Endothelial cell of umbilical vein (primary cell): ENCODE results near the gene MIA. TPM values are rescaled to one million over a fixed set of nuclear protein-coding genes. Genes with fewer than 3 reads are reported as not detected.

Source experiments
- BruUV-seq: library from RNA; stranded (reverse); fragments of 400-500 nt; replicated peaks from 2 replicates; lab custom pipeline; 2021; lab: Mats Ljungman, UMichigan
- CTCF ChIA-PET: fragments of 300-600, 350-600 bp; sonication (Branson Sonifier 250); formaldehyde crosslinking; loops from one replicate; lab custom pipeline; 2021; ENCODE audit warnings: antibody characterized with exemption, inconsistent platforms; lab: Charles Lee
- POLR2A ChIA-PET: fragments of 300-600, 350-600 bp; sonication (Branson Sonifier 250); formaldehyde crosslinking; loops from one replicate; lab custom pipeline; 2021; ENCODE audit warnings: antibody characterized with exemption, inconsistent platforms; lab: Charles Lee
- DNase-seq: peaks from one replicate; pipeline ENCODE4 v3.0.0-alpha.2; 2011; ENCODE audit warnings: low read depth, low spot score
- FAIRE-seq: peaks from 2 replicates; lab custom pipeline; 2011; peaks lifted over from hg19 to GRCh38; lab: Jason Lieb, UNC
- H2AFZ ChIP-seq: 2 replicates; pipeline ENCODE4 v1.6.0; 2012; ENCODE audit warnings: low read depth, low read length, control low read depth, inconsistent platforms
- H3K27ac ChIP-seq: 2 replicates; pipeline ENCODE4 v1.5.1; 2011; ENCODE audit warnings: low read depth, mild to moderate bottlenecking, control low read depth, low read length, moderate library complexity; ENCODE audit not compliant: insufficient read depth
- H3K27me3 ChIP-seq, 2 experiments: 2 replicates each; pipeline versions ENCODE4 v1.6.0 to v1.6.1; 2011; ENCODE audit warnings: low read length in 2 of 2, mixed read lengths in 1 of 2; ENCODE audit not compliant: control insufficient read depth in 2 of 2, insufficient read depth in 2 of 2
- H3K36me3 ChIP-seq, 2 experiments: 2 replicates in 1 of 2; 3 replicates in 1 of 2; pipeline ENCODE4 v1.5.1; 2011; ENCODE audit warnings: low read length in 2 of 2, mild to moderate bottlenecking in 1 of 2, moderate library complexity in 1 of 2; ENCODE audit not compliant: control insufficient read depth in 2 of 2, insufficient read depth in 2 of 2; ENCODE audit errors: extremely low read depth in 1 of 2
- H3K4me1 ChIP-seq: 3 replicates; pipeline ENCODE4 v1.5.1; 2011; ENCODE audit warnings: mild to moderate bottlenecking, low read length; ENCODE audit not compliant: control insufficient read depth, insufficient read depth; ENCODE audit errors: extremely low read depth
- H3K4me2 ChIP-seq: 2 replicates; pipeline ENCODE4 v1.6.1; 2011; ENCODE audit warnings: low read length, control low read depth, mixed read lengths; ENCODE audit not compliant: insufficient read depth
- H3K4me3 ChIP-seq, 3 experiments: fragments of 200-600 bp in 1 of 3; sonication (generic), shearing (Covaris generic) in 1 of 3; replicated peaks in 1 of 3; 2 replicates each; pipeline ENCODE4 v1.5.1; 2011 to 2016; ENCODE audit warnings: control low read depth in 3 of 3, low read length in 3 of 3, mild to moderate bottlenecking in 2 of 3, inconsistent platforms in 1 of 3, low read depth in 1 of 3, moderate library complexity in 1 of 3; ENCODE audit not compliant: insufficient read depth in 1 of 3
- H3K79me2 ChIP-seq: 2 replicates; pipeline ENCODE4 v1.6.0; 2012; ENCODE audit warnings: low read length, inconsistent platforms; ENCODE audit not compliant: control insufficient read depth, insufficient read depth
- H3K9ac ChIP-seq: replicated peaks from 2 replicates; pipeline ENCODE3; 2011; ENCODE audit warnings: low read length, control low read depth; ENCODE audit not compliant: insufficient read depth; ENCODE audit errors: extremely low read depth
- H3K9me1 ChIP-seq: replicated peaks from 3 replicates; pipeline ENCODE4 v1.6.0; 2011; ENCODE audit warnings: mild to moderate bottlenecking, low read length; ENCODE audit not compliant: control insufficient read depth, insufficient read depth; ENCODE audit errors: extremely low read depth
- H3K9me3 ChIP-seq: replicated peaks from 2 replicates; pipeline ENCODE4 v1.5.1; 2012; ENCODE audit warnings: low read length, inconsistent platforms; ENCODE audit not compliant: control insufficient read depth, insufficient read depth
- H4K20me1 ChIP-seq: replicated peaks from 2 replicates; pipeline ENCODE3; 2011; ENCODE audit warnings: mild to moderate bottlenecking, low read length; ENCODE audit not compliant: control insufficient read depth, insufficient read depth; ENCODE audit errors: extremely low read depth
- EZH2 ChIP-seq: IDR thresholded peaks from 2 replicates; pipeline ENCODE4 v1.6.1; 2012; ENCODE audit warnings: borderline replicate concordance, low read depth, mild to moderate bottlenecking, moderate library complexity, low read length, inconsistent platforms; ENCODE audit not compliant: severe bottlenecking
- FOS ChIP-seq: IDR thresholded peaks from 2 replicates; pipeline ENCODE4 v1.6.1; 2011; ENCODE audit warnings: mild to moderate bottlenecking, low read length, moderate library complexity, borderline replicate concordance; ENCODE audit not compliant: insufficient read depth
- GATA2 ChIP-seq: IDR thresholded peaks from 2 replicates; pipeline ENCODE4 v1.7.0; 2011; ENCODE audit warnings: low read depth, mild to moderate bottlenecking, moderate library complexity, mixed read lengths, low read length; ENCODE audit not compliant: insufficient read length, insufficient read depth
- JUN ChIP-seq: IDR thresholded peaks from 2 replicates; pipeline ENCODE4 v1.6.1; 2011; ENCODE audit warnings: borderline replicate concordance, low read depth; ENCODE audit not compliant: insufficient read length, insufficient read depth
- MYC ChIP-seq: IDR thresholded peaks from one replicate; pipeline ENCODE4 v1.6.1; 2011; ENCODE audit warnings: mild to moderate bottlenecking, low read depth, low read length
- POLR2A ChIP-seq: IDR thresholded peaks from 2 replicates; pipeline ENCODE4 v1.6.1; 2012; ENCODE audit warnings: low read depth, mild to moderate bottlenecking, control low read depth, low read length
- POLR2AphosphoS5 ChIP-seq: IDR thresholded peaks from 2 replicates; pipeline ENCODE4 v1.6.1; 2012; ENCODE audit warnings: low read depth, mild to moderate bottlenecking, control low read depth, low read length, moderate library complexity; ENCODE audit not compliant: insufficient read depth
- dilution Hi-C: fragments of 300-500 bp; cut with MboI; formaldehyde crosslinking; loops from one replicate; pipeline ENCODE4 v1.15.0; 2019; ENCODE audit warnings: low sequenced_read_pairs; ENCODE audit not compliant: extremely low pct_ligation_motif_present
- intact Hi-C: fragments of 100-400 bp; cut with micrococcal nuclease; formaldehyde crosslinking; loops from one replicate; pipeline ENCODE4 v1.10.0; 2022
- polyA plus RNA-seq, 4 experiments: library from polyadenylated mRNA; depleted of rRNA in 3 of 4; stranded (reverse) in 3 of 4; unstranded in 1 of 4; fragments of >200 nt; gene quantifications; 2 replicates each; pipeline versions ENCODE4 v1.2.1 to v1.2.3, GENCODE V29; 2011 to 2012; ENCODE audit warnings: missing spikeins in 1 of 4
- total RNA-seq: library from RNA; stranded (reverse); gene quantifications from 2 replicates; pipeline ENCODE4 v1.2.3, GENCODE V29; 2021
- TF ChIP-seq, protein P1 (sequence below), 2 donors: IDR thresholded peaks; 1 replicate in 1 of 2; 2 replicates in 1 of 2; pipeline ENCODE4 v1.5.1; 2011; ENCODE audit warnings: low read length in 2 of 2, mild to moderate bottlenecking in 2 of 2, moderate library complexity in 2 of 2, control low read depth in 1 of 2, inconsistent platforms in 1 of 2, low read depth in 1 of 2; ENCODE audit not compliant: insufficient read depth in 1 of 2; ENCODE audit errors: extremely low read depth in 1 of 2
- TF ChIP-seq, protein P2 (sequence below): IDR thresholded peaks from 2 replicates; pipeline ENCODE4 v1.6.1; 2011; ENCODE audit not compliant: insufficient read depth, insufficient read length

MIA gene
- total and polyA plus RNA-seq, 2 donors (not counting 3 experiments of a cell fraction or from before 2014, with no cell fraction given) = 0.32 TPM; not detected in 1

DNA sequence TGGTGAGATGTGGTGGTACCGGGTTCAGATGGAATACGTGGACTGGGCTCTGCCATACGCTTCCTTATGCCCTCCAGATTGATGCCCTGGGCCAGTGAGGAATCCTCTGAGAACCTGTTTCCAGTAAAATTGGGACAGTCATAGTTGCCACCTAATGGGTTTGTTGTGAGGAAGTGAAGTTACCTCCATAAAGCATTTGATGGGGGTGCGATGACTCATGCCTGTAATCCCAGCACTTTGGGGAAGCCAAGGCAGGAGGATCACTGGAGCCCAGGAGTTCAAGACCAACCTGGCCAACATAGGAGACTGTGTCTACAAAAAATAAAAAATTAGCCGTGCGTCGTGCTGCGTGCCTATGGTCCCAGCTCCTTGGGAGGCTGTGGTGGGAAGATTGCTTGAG, 19.5 kb upstream of the MIA start:
- dilution Hi-C loops (no loop called here), intact Hi-C loops (no loop called here)
- TF ChIP-seq JUN = no peak
- TF ChIP-seq FOS = no peak
- TF ChIP-seq POLR2AphosphoS5 = no peak
- TF ChIP-seq, protein P1, sequence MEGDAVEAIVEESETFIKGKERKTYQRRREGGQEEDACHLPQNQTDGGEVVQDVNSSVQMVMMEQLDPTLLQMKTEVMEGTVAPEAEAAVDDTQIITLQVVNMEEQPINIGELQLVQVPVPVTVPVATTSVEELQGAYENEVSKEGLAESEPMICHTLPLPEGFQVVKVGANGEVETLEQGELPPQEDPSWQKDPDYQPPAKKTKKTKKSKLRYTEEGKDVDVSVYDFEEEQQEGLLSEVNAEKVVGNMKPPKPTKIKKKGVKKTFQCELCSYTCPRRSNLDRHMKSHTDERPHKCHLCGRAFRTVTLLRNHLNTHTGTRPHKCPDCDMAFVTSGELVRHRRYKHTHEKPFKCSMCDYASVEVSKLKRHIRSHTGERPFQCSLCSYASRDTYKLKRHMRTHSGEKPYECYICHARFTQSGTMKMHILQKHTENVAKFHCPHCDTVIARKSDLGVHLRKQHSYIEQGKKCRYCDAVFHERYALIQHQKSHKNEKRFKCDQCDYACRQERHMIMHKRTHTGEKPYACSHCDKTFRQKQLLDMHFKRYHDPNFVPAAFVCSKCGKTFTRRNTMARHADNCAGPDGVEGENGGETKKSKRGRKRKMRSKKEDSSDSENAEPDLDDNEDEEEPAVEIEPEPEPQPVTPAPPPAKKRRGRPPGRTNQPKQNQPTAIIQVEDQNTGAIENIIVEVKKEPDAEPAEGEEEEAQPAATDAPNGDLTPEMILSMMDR (IDR thresholded peaks at IDR 0.05; ENCODE audit: extremely low read depth in 1 of 2, insufficient read depth in 1 of 2, low read depth in 1 of 2, low read length in 2 of 2) = no peak
- no peak for TF ChIP-seq EZH2
- no peak for TF ChIP-seq POLR2A
- TF ChIP-seq, protein P2, sequence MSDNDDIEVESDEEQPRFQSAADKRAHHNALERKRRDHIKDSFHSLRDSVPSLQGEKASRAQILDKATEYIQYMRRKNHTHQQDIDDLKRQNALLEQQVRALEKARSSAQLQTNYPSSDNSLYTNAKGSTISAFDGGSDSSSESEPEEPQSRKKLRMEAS = no peak
- no peak for TF ChIP-seq GATA2
- TF ChIP-seq MYC = no peak
- peaks cover 82% of the 10 kb centered on the region for H3K79me2 ChIP-seq
- H3K4me3 ChIP-seq = no peak overlapping the region
- no peaks in the 10 kb centered on the region for H4K20me1 ChIP-seq
- no peaks in the 10 kb centered on the region for H3K27me3 ChIP-seq
- H3K4me2 ChIP-seq = no peak overlapping the region
- no peak overlapping the region for H2AFZ ChIP-seq
- BruUV-seq = no TSS peak
- H3K27ac ChIP-seq = no peak overlapping the region
- no peak for DNase-seq
- FAIRE-seq = no peak
- CTCF ChIA-PET = interaction anchor here (2.1 kb wide), 1 partner anchor 51 kb away, joined by 5 read pairs; no protein-coding TSS in a partner anchor
- peaks cover 18 to 33% of the 10 kb centered on the region in 2 experiments for H3K36me3 ChIP-seq
- POLR2A ChIA-PET = interaction anchor here (0.6 kb wide), 1 partner anchor 17 kb away, joined by 3 read pairs; no protein-coding TSS in a partner anchor
- peaks cover 28% of the 10 kb centered on the region for H3K4me1 ChIP-seq
- H3K9ac ChIP-seq = no peak overlapping the region
- no peaks in the 10 kb centered on the region for H3K9me3 ChIP-seq
- H3K9me1 ChIP-seq = no peaks in the 10 kb centered on the region
